Mesenchymal stem cell (in vitro differentiated cells and primary cell): ENCODE results near the gene NSFL1C.
A peak's percentile ranks its signal among the peaks of the same experiment; 100 is the strongest.

Experiments used
- DNase-seq: peaks from one replicate; pipeline ENCODE4 v3.0.0-alpha.2; 2013
- H2AFZ ChIP-seq: one replicate; pipeline ENCODE4 v1.6.1; 2013; ENCODE audit warnings: low read depth, mild to moderate bottlenecking, control low read depth, inconsistent platforms, low read length, moderate library complexity
- H2AK5ac ChIP-seq: 2 replicates; pipeline ENCODE4 v1.6.1; 2013; ENCODE audit warnings: low read length, moderate library complexity, mild to moderate bottlenecking, inconsistent platforms; ENCODE audit not compliant: severe bottlenecking
- H2BK120ac ChIP-seq: one replicate; pipeline ENCODE4 v1.6.1; 2013; ENCODE audit warnings: low read depth, mild to moderate bottlenecking, inconsistent platforms, low read length, moderate library complexity
- H2BK12ac ChIP-seq, 2 experiments: one replicate each; pipeline ENCODE4 v1.6.1; 2013; ENCODE audit warnings: inconsistent platforms in 2 of 2, low read length in 2 of 2, mild to moderate bottlenecking in 2 of 2, moderate library complexity in 2 of 2, control low read depth in 1 of 2
- H2BK15ac ChIP-seq: one replicate; pipeline ENCODE4 v1.6.1; 2013; ENCODE audit warnings: mild to moderate bottlenecking, low read depth, inconsistent platforms; ENCODE audit not compliant: poor library complexity, severe bottlenecking
- H2BK5ac ChIP-seq: 2 replicates; pipeline ENCODE4 v1.6.1; 2013; ENCODE audit warnings: low read depth, mild to moderate bottlenecking, low read length, control low read depth, inconsistent platforms; ENCODE audit not compliant: poor library complexity, severe bottlenecking
- H3K14ac ChIP-seq, 2 experiments: one replicate each; pipeline ENCODE4 v1.6.1; 2013; ENCODE audit warnings: inconsistent platforms in 2 of 2, low read length in 2 of 2, control low read depth in 1 of 2, mild to moderate bottlenecking in 1 of 2, moderate library complexity in 1 of 2
- H3K18ac ChIP-seq, 2 experiments: one replicate each; pipeline ENCODE4 v1.6.1; 2013; ENCODE audit warnings: inconsistent platforms in 2 of 2, low read length in 2 of 2, control low read depth in 1 of 2, low read depth in 1 of 2, mild to moderate bottlenecking in 1 of 2
- H3K23ac ChIP-seq, 2 experiments: one replicate each; pipeline ENCODE4 v1.6.1; 2013; ENCODE audit warnings: inconsistent platforms in 2 of 2, low read length in 2 of 2, mild to moderate bottlenecking in 2 of 2, moderate library complexity in 2 of 2, control low read depth in 1 of 2
- H3K27ac ChIP-seq: 2 replicates; pipeline ENCODE4 v1.5.1; 2013; ENCODE audit warnings: mild to moderate bottlenecking, moderate library complexity, low read length, control low read depth, inconsistent platforms; ENCODE audit not compliant: poor library complexity, severe bottlenecking
- H3K27me3 ChIP-seq, 2 experiments: 2 replicates each; pipeline versions ENCODE4 v1.6.1 to v1.7.0; 2013; ENCODE audit warnings: low read length in 2 of 2, mild to moderate bottlenecking in 2 of 2, moderate library complexity in 2 of 2, control low read depth in 1 of 2, inconsistent platforms in 1 of 2; ENCODE audit not compliant: control insufficient read depth in 1 of 2, insufficient read depth in 1 of 2
- H3K36me3 ChIP-seq, 2 experiments: 2 replicates each; pipeline versions ENCODE4 v1.6.1 to v1.7.0; 2013; ENCODE audit warnings: low read length in 2 of 2, control low read depth in 1 of 2, inconsistent platforms in 1 of 2, low read depth in 1 of 2, mild to moderate bottlenecking in 1 of 2; ENCODE audit not compliant: insufficient read depth in 2 of 2, control insufficient read depth in 1 of 2
- H3K4ac ChIP-seq, 2 experiments: one replicate each; pipeline ENCODE4 v1.6.1; 2013; ENCODE audit warnings: inconsistent platforms in 2 of 2, low read length in 2 of 2, mild to moderate bottlenecking in 2 of 2, moderate library complexity in 2 of 2, control low read depth in 1 of 2, low read depth in 1 of 2
- H3K4me1 ChIP-seq: 2 replicates; pipeline ENCODE4 v1.6.1; 2013; ENCODE audit warnings: low read depth, low read length, control low read depth; ENCODE audit not compliant: control insufficient read depth, insufficient read depth
- H3K4me2 ChIP-seq: 2 replicates; pipeline ENCODE4 v1.6.1; 2013; ENCODE audit warnings: low read length, mild to moderate bottlenecking, inconsistent platforms; ENCODE audit not compliant: poor library complexity, severe bottlenecking
- H3K4me3 ChIP-seq, 2 experiments: 2 replicates each; pipeline versions ENCODE4 v1.5.1 to v1.7.0; 2013; ENCODE audit warnings: low read length in 2 of 2, mild to moderate bottlenecking in 2 of 2, control low read depth in 1 of 2, low read depth in 1 of 2; ENCODE audit not compliant: insufficient read depth in 1 of 2
- H3K79me1 ChIP-seq: replicated peaks from 2 replicates; pipeline ENCODE4 v1.6.1; 2013; ENCODE audit warnings: mild to moderate bottlenecking, control low read depth, low read length, inconsistent platforms; ENCODE audit not compliant: poor library complexity, severe bottlenecking
- H3K9ac ChIP-seq: 2 replicates; pipeline ENCODE4 v1.7.0; 2013; ENCODE audit warnings: mild to moderate bottlenecking, low read length, moderate library complexity
- H3K9me3 ChIP-seq: 2 replicates; pipeline ENCODE4 v1.7.0; 2013; ENCODE audit warnings: mild to moderate bottlenecking, low read length; ENCODE audit not compliant: control insufficient read depth
- H4K8ac ChIP-seq: one replicate; pipeline ENCODE4 v1.6.1; 2013; ENCODE audit warnings: inconsistent platforms, mild to moderate bottlenecking, low read length, moderate library complexity
- H4K91ac ChIP-seq: one replicate; pipeline ENCODE4 v1.6.1; 2013; ENCODE audit warnings: mild to moderate bottlenecking, low read length, inconsistent platforms
- WGBS: methylation state at CpG from one replicate; pipeline ENCODE4 v1.1.7; 2013; ENCODE audit warnings: mixed read lengths; 5-methylcytosine and 5-hydroxymethylcytosine counted together

NSFL1C gene

GRCh38 chr20:1397710-1398109 lies 68.9 kb downstream of the NSFL1C start:
- Histone ChIP-seq H3K36me3 (no peaks in the 10 kb centered on the region), H2BK5ac (no peak overlapping the region), H3K27ac (no peak overlapping the region), H2BK12ac (no peak overlapping the region), H4K91ac (no peak overlapping the region), H2BK120ac (no peak overlapping the region), H3K27me3 (peaks cover 3 to 19% of the 10 kb centered on the region in 2 experiments), H2AK5ac (no peak overlapping the region), H3K4me3 (no peak overlapping the region), H3K4me1 (peaks cover 7% of the 10 kb centered on the region), H3K4me2 (no peak overlapping the region), H3K4ac (no peak overlapping the region), H3K18ac (no peak overlapping the region), H3K14ac (no peak overlapping the region), H3K79me1 (no peaks in the 10 kb centered on the region), H4K8ac (no peak overlapping the region), H2BK15ac (no peak overlapping the region), H2AFZ (no peak overlapping the region), H3K9ac (no peak overlapping the region), H3K23ac (no peak overlapping the region), H3K9me3 (no peaks in the 10 kb centered on the region)
- no peak for DNase-seq
- 95% methylated on average over 3 of the region's 4 CpGs for WGBS

- Histone ChIP-seq H3K9ac (no peak overlapping the region), H3K27me3 (peaks cover 3 to 19% of the 10 kb centered on the region in 2 experiments), H3K4me1 (peaks cover 7% of the 10 kb centered on the region), H2BK5ac (no peak overlapping the region), H2AFZ (no peak overlapping the region), H3K14ac (no peak overlapping the region), H2BK12ac (peak overlapping the region in 1 of 2 experiments; percentile 49), H2AK5ac (no peak overlapping the region), H2BK120ac (no peak overlapping the region), H3K18ac (no peak overlapping the region), H3K36me3 (no peaks in the 10 kb centered on the region), H3K79me1 (no peaks in the 10 kb centered on the region), H3K4me2 (peak overlapping the region; percentile 8), H4K8ac (no peak overlapping the region), H3K23ac (no peak overlapping the region), H3K27ac (no peak overlapping the region), H3K9me3 (no peaks in the 10 kb centered on the region), H4K91ac (no peak overlapping the region), H3K4me3 (no peak overlapping the region), H2BK15ac (no peak overlapping the region), H3K4ac (no peak overlapping the region)
- no peak for DNase-seq
- WGBS: 71% methylated on average over 4 of the region's 4 CpGs
Observed at GRCh38 chr20:1396702-1397101, 69.9 kb downstream of the NSFL1C start.

DNA sequence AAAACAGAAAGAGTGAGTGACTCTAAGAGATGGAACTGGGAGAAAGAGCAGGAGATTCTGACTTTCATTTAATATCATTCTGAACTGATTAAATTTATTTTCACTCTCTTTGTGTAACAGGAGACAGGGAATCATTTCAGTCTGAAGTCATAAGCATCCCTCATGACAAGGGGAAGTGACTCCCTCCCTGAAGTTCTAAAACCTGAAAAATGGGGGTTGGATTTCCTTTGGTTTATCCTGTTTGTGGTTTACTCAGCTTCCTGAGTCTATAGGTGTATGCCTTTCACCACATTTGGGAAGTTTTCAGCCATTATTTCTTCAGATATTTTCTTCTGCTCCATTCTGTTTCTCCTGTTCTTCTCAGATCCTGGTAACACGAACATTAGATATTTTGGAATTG lies 70.4 kb downstream of the NSFL1C start:
- Histone ChIP-seq H3K4me1 (peaks cover 8% of the 10 kb centered on the region), H4K91ac (no peak overlapping the region), H3K9me3 (no peaks in the 10 kb centered on the region), H2AFZ (no peak overlapping the region), H3K18ac (no peak overlapping the region), H3K36me3 (no peaks in the 10 kb centered on the region), H3K23ac (no peak overlapping the region), H3K9ac (no peak overlapping the region), H3K4me3 (no peak overlapping the region), H3K4ac (no peak overlapping the region), H2BK120ac (no peak overlapping the region), H4K8ac (no peak overlapping the region), H2AK5ac (no peak overlapping the region), H2BK12ac (no peak overlapping the region), H3K27ac (no peak overlapping the region), H3K4me2 (no peak overlapping the region), H3K14ac (no peak overlapping the region), H3K27me3 (peaks cover 3 to 19% of the 10 kb centered on the region in 2 experiments), H2BK5ac (no peak overlapping the region), H3K79me1 (no peaks in the 10 kb centered on the region), H2BK15ac (no peak overlapping the region)
- DNase-seq: no peak
- 70% methylated on average over 1 of the region's 1 CpG for WGBS

DNA sequence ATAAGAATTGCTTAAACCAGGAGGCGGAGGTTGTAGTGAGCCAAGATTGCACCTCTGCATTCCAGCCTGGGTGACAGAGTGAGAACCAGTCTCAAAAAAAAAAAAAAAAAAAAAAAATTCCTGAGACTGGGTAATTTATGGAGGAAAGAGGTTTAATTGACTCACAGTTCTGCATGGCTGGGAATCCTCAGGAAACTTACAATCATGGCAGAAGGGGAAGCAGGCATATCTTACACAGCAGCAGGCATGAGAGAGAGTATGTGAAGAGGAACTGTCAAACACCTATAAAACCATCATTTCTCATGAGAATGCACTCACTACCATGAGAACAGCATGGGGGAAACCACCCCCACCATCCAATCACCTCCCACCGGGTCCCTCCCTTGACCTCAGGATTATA lies 72.0 kb downstream of the NSFL1C start:
- Histone ChIP-seq H3K4me3 (no peak overlapping the region), H3K4me1 (peaks cover 18% of the 10 kb centered on the region), H3K27ac (no peak overlapping the region), H2BK12ac (no peak overlapping the region), H3K9me3 (no peaks in the 10 kb centered on the region), H4K91ac (no peak overlapping the region), H3K36me3 (peaks cover 6 to 7% of the 10 kb centered on the region in 2 experiments), H2BK120ac (no peak overlapping the region), H3K4ac (no peak overlapping the region), H2AK5ac (no peak overlapping the region), H3K27me3 (peaks cover 3 to 19% of the 10 kb centered on the region in 2 experiments), H3K4me2 (no peak overlapping the region), H3K79me1 (no peaks in the 10 kb centered on the region), H3K9ac (no peak overlapping the region), H3K18ac (no peak overlapping the region), H3K23ac (no peak overlapping the region), H2BK15ac (no peak overlapping the region), H2BK5ac (no peak overlapping the region), H2AFZ (no peak overlapping the region), H4K8ac (no peak overlapping the region), H3K14ac (no peak overlapping the region)
- 78% methylated on average over 1 of the region's 2 CpGs for WGBS
- no peak for DNase-seq
